Measurements from ENCODE around the gene IRF4.

DNA sequence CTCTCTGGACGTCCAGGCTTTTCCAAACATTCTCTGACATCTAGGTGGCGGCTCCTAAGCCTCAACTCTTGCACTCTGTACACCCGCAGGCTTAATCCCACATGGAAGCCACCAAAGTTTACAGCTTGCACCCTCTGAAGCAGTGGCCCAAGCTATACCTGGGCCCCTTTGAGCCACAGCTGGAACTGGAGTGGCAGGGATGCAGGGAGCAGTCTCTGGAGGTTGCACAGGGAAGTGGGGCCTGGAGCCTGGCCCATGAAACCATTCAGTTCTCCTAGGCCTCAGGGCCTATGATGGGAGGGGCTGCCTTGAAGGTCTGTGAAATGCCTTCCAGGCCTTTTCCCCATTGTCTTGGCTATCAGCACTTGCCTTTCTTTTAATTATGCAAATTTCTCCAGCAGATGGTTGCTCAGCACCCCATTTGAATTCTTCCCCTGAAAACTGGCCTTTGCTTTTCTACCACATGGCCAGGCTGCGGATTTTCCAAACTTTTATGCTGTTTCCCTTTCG lies 64.9 kb downstream of the IRF4 start:
- TF ChIP-seq CTCF (IDR thresholded peaks at IDR 0.05) (no peak), RXRA (IDR thresholded peaks at IDR 0.05; ENCODE audit: borderline replicate concordance, low read depth) (no peak), MXI1 (IDR thresholded peaks at IDR 0.05; ENCODE audit: low read depth, low read length) (no peak), POLR2AphosphoS5 (IDR thresholded peaks at IDR 0.05; ENCODE audit: low read depth, low read length) (no peak)
- TF ChIP-seq, protein P1, sequence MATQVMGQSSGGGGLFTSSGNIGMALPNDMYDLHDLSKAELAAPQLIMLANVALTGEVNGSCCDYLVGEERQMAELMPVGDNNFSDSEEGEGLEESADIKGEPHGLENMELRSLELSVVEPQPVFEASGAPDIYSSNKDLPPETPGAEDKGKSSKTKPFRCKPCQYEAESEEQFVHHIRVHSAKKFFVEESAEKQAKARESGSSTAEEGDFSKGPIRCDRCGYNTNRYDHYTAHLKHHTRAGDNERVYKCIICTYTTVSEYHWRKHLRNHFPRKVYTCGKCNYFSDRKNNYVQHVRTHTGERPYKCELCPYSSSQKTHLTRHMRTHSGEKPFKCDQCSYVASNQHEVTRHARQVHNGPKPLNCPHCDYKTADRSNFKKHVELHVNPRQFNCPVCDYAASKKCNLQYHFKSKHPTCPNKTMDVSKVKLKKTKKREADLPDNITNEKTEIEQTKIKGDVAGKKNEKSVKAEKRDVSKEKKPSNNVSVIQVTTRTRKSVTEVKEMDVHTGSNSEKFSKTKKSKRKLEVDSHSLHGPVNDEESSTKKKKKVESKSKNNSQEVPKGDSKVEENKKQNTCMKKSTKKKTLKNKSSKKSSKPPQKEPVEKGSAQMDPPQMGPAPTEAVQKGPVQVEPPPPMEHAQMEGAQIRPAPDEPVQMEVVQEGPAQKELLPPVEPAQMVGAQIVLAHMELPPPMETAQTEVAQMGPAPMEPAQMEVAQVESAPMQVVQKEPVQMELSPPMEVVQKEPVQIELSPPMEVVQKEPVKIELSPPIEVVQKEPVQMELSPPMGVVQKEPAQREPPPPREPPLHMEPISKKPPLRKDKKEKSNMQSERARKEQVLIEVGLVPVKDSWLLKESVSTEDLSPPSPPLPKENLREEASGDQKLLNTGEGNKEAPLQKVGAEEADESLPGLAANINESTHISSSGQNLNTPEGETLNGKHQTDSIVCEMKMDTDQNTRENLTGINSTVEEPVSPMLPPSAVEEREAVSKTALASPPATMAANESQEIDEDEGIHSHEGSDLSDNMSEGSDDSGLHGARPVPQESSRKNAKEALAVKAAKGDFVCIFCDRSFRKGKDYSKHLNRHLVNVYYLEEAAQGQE (IDR thresholded peaks at IDR 0.05; ENCODE audit: low read depth, low read length), result no peak
- TF ChIP-seq, protein P2, sequence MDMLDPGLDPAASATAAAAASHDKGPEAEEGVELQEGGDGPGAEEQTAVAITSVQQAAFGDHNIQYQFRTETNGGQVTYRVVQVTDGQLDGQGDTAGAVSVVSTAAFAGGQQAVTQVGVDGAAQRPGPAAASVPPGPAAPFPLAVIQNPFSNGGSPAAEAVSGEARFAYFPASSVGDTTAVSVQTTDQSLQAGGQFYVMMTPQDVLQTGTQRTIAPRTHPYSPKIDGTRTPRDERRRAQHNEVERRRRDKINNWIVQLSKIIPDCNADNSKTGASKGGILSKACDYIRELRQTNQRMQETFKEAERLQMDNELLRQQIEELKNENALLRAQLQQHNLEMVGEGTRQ (IDR thresholded peaks at IDR 0.05; ENCODE audit: borderline replicate concordance, low read depth, low read length), result no peak

Data from SK-N-SH (cell line).